ENCODE results near the gene ADAMTS8.

Gene ADAMTS8

GRCh38 chr11:130472434-130472961 lies 44.1 kb upstream of the ADAMTS8 start (continued):
- TF ChIP-seq PATZ1 (CRISPR knock-in tag; IDR thresholded peaks at IDR 0.05; ENCODE audit: borderline replicate concordance) = no peak
- no peak for TF ChIP-seq ZNF565 (CRISPR knock-in tag; conservative IDR thresholded peaks at IDR 0.05; ENCODE audit: low read depth)
- no peak for TF ChIP-seq ZNF70 (CRISPR knock-in tag; IDR thresholded peaks at IDR 0.05)

GRCh38 chr11:130471731-130472433 lies 43.5 kb upstream of the ADAMTS8 start:
- TF ChIP-seq ZC3H10 (CRISPR knock-in tag; IDR thresholded peaks at IDR 0.05) (no peak), ESRRG (CRISPR knock-in tag; IDR thresholded peaks at IDR 0.05) (no peak), CREB5 (CRISPR knock-in tag; IDR thresholded peaks at IDR 0.05; ENCODE audit: low read depth) (no peak), SNAI2 (CRISPR knock-in tag; IDR thresholded peaks at IDR 0.05) (no peak), OSR1 (CRISPR knock-in tag; IDR thresholded peaks at IDR 0.05) (no peak), CSRNP3 (CRISPR knock-in tag; IDR thresholded peaks at IDR 0.05) (no peak), TSHZ2 (CRISPR knock-in tag; IDR thresholded peaks at IDR 0.05) (no peak), ZNF565 (CRISPR knock-in tag; conservative IDR thresholded peaks at IDR 0.05; ENCODE audit: low read depth) (no peak), ISL1 (CRISPR knock-in tag; IDR thresholded peaks at IDR 0.05) (no peak), RARB (CRISPR knock-in tag; IDR thresholded peaks at IDR 0.05) (no peak), TOX (CRISPR knock-in tag; IDR thresholded peaks at IDR 0.05; ENCODE audit: borderline replicate concordance) (no peak), ARNTL (CRISPR knock-in tag; IDR thresholded peaks at IDR 0.05; ENCODE audit: borderline replicate concordance, low read depth) (no peak), CSDC2 (CRISPR knock-in tag; IDR thresholded peaks at IDR 0.05) (no peak), PPARA (CRISPR knock-in tag; IDR thresholded peaks at IDR 0.05; ENCODE audit: borderline replicate concordance) (no peak)
- ATAC-seq = no peak

- no peak for TF ChIP-seq ARNTL (CRISPR knock-in tag; IDR thresholded peaks at IDR 0.05; ENCODE audit: borderline replicate concordance, low read depth)
- TF ChIP-seq CREB5 (CRISPR knock-in tag; IDR thresholded peaks at IDR 0.05; ENCODE audit: low read depth) = no peak
- TF ChIP-seq OSR1 (CRISPR knock-in tag; IDR thresholded peaks at IDR 0.05) = no peak
- no peak for TF ChIP-seq CSRNP3 (CRISPR knock-in tag; IDR thresholded peaks at IDR 0.05)
- no peak for ATAC-seq
Observed at GRCh38 chr11:130470832-130471706, 42.7 kb upstream of the ADAMTS8 start.
